Endodermal cell (in vitro differentiated cells): ENCODE results near the gene SPG7. TPM values are rescaled to one million over a fixed set of nuclear protein-coding genes. Genes with fewer than 3 reads are reported as not detected.

Source experiments
- DNase-seq: peaks from one replicate; pipeline ENCODE4 v3.0.0-alpha.2; 2017
- H3K27ac ChIP-seq: 2 replicates; pipeline ENCODE4 v1.5.1; 2013; ENCODE audit warnings: mild to moderate bottlenecking, low read depth, low read length, moderate library complexity
- H3K27me3 ChIP-seq: 2 replicates; pipeline ENCODE4 v1.6.1; 2013; ENCODE audit warnings: mild to moderate bottlenecking, low read length, moderate library complexity; ENCODE audit not compliant: insufficient read depth, control insufficient read depth, poor library complexity, severe bottlenecking
- H3K36me3 ChIP-seq: 2 replicates; pipeline ENCODE4 v1.7.0; 2013; ENCODE audit warnings: mild to moderate bottlenecking, low read length, moderate library complexity; ENCODE audit not compliant: control insufficient read depth, insufficient read depth
- H3K4me1 ChIP-seq: one replicate; pipeline ENCODE4 v1.7.0; 2013; ENCODE audit warnings: low read length; ENCODE audit not compliant: control insufficient read depth, insufficient read depth
- H3K4me3 ChIP-seq: 2 replicates; pipeline ENCODE4 v1.5.1; 2013; ENCODE audit warnings: mild to moderate bottlenecking, low read length, moderate library complexity
- H3K9ac ChIP-seq: 2 replicates; pipeline ENCODE4 v1.6.1; 2013; ENCODE audit warnings: mild to moderate bottlenecking, low read length, moderate library complexity; ENCODE audit not compliant: poor library complexity, severe bottlenecking; ENCODE audit errors: extremely low read depth
- H3K9me3 ChIP-seq: 2 replicates; pipeline ENCODE4 v1.6.1; 2013; ENCODE audit warnings: mild to moderate bottlenecking, low read length, moderate library complexity; ENCODE audit not compliant: control insufficient read depth
- H3K27ac Mint-ChIP-seq: 2 replicates; pipeline ENCODE4 v1.8.0; 2020; ENCODE audit warnings: mixed read lengths
- H3K27me3 Mint-ChIP-seq: 2 replicates; pipeline ENCODE4 v1.8.0; 2021; ENCODE audit warnings: mild to moderate bottlenecking, mixed read lengths; ENCODE audit not compliant: insufficient read depth
- H3K36me3 Mint-ChIP-seq: 2 replicates; pipeline ENCODE4 v1.8.0; 2020; ENCODE audit warnings: low read depth, mixed read lengths
- H3K4me1 Mint-ChIP-seq: 2 replicates; pipeline ENCODE4 v1.8.0; 2020; ENCODE audit warnings: mixed read lengths
- H3K4me3 Mint-ChIP-seq: 2 replicates; pipeline ENCODE4 v1.8.0; 2020; ENCODE audit warnings: mild to moderate bottlenecking, moderate library complexity, mixed read lengths
- H3K9me3 Mint-ChIP-seq: 2 replicates; pipeline ENCODE4 v1.8.0; 2020; ENCODE audit warnings: mild to moderate bottlenecking, mixed read lengths
- WGBS, 2 experiments: methylation state at CpG; one replicate each; pipeline versions ENCODE4 v1.1.5 to v1.1.7; 2013; ENCODE audit warnings: missing lambda C conversion rate in 2 of 2, mixed read lengths in 1 of 2; ENCODE audit not compliant: insufficient coverage in 1 of 2, insufficient read length in 1 of 2; 5-methylcytosine and 5-hydroxymethylcytosine counted together
- total RNA-seq, 2 donors: library from RNA; stranded (reverse); fragmentation: NEBNext Ultra II Directional in 1 of 2; extraction: Animal tissue kit (Norgen Biotek cat#: 25700) in 1 of 2; gene quantifications; 2 replicates in 1 of 2; 3 replicates in 1 of 2; pipeline ENCODE4 v1.2.1, GENCODE V29; 2021
- TF ChIP-seq, protein P1 (sequence below): fragments of 200-600 bp; sonication (generic); conservative IDR thresholded peaks from 2 replicates; pipeline ENCODE4 v1.5.0; 2021; ENCODE audit warnings: antibody characterized with exemption, mild to moderate bottlenecking

The SPG7 gene
- total RNA-seq, 2 donors from 2014 or later: 153 to 156 TPM

DNA sequence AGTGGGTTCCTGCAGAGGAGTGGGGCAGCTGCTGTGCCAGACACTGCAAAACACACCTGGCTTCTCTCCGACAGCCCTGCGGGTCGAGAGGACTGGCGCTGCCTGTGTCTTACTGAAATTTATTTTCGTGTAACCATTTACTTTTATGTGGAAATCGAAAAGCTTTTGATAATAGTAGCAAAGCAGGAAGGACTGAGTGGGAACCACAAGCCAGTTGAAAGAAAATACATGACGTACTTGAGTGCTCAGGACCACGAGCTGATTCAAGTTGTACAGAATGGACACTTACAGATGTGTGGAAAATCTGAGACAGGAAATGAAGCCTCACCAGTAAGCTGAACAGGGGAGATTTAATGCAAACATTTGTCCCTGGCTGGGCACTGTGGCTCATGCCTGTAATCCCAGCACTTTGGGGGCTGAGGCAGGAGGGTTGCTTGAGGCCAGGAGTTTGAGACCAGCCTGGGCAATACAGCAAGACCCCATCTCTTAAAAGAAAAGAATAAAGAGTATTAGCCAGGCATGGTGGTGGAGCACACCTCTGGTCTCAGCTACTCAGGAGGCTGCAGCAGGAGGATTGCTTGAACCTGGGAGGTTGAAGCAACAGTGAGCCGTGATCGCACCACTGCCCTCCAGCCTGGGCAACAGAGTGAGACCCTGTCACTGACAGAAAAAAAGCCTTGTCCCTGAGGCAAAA, 41.0 kb downstream of the SPG7 start:
- H3K36me3 Mint-ChIP-seq: peaks cover 77% of the 10 kb centered on the region
- DNase-seq: no peak
- Histone ChIP-seq H3K27me3 (no peaks in the 10 kb centered on the region), H3K9ac (no peak overlapping the region), H3K4me3 (no peak overlapping the region), H3K36me3 (peaks cover 60% of the 10 kb centered on the region), H3K4me1 (no peaks in the 10 kb centered on the region), H3K27ac (no peak overlapping the region), H3K9me3 (no peaks in the 10 kb centered on the region)
- no peak overlapping the region for H3K27ac Mint-ChIP-seq
- H3K27me3 Mint-ChIP-seq: no peaks in the 10 kb centered on the region
- peaks cover 2% of the 10 kb centered on the region for H3K4me1 Mint-ChIP-seq
- TF ChIP-seq, protein P1, sequence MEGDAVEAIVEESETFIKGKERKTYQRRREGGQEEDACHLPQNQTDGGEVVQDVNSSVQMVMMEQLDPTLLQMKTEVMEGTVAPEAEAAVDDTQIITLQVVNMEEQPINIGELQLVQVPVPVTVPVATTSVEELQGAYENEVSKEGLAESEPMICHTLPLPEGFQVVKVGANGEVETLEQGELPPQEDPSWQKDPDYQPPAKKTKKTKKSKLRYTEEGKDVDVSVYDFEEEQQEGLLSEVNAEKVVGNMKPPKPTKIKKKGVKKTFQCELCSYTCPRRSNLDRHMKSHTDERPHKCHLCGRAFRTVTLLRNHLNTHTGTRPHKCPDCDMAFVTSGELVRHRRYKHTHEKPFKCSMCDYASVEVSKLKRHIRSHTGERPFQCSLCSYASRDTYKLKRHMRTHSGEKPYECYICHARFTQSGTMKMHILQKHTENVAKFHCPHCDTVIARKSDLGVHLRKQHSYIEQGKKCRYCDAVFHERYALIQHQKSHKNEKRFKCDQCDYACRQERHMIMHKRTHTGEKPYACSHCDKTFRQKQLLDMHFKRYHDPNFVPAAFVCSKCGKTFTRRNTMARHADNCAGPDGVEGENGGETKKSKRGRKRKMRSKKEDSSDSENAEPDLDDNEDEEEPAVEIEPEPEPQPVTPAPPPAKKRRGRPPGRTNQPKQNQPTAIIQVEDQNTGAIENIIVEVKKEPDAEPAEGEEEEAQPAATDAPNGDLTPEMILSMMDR: no peak
- no peak overlapping the region for H3K4me3 Mint-ChIP-seq
- WGBS, 2 experiments: 93 to 96% methylated on average over 10 of the region's 10 CpGs
- H3K9me3 Mint-ChIP-seq: no peaks in the 10 kb centered on the region

DNA sequence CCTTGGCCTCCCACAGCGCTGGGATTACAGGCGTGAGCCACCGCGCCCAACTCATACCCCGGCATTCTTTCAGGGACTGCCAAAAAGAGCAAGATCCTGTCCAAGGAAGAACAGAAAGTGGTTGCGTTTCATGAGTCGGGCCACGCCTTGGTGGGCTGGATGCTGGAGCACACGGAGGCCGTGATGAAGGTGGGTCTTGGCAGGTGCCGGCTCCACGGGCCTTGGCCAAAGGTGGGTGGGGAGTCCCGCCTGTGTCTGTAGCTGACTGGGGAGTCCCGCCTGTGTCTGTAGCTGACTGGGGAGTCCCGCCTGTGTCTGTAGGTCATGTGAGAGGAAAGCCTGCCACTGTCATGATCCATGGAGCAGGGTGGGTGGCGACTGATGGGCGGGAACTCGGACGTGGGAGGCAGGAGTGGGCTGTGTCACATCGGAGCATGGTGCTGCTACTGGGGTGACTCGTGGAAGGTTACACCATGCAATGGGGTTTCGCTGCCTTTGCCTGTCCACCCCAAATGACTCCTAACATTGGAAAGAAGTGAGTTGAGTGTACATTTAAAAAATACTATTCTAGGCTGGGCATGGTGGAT, 42.3 kb downstream of the SPG7 start:
- Mint-ChIP-seq H3K36me3 (peaks cover 68% of the 10 kb centered on the region), H3K27me3 (no peaks in the 10 kb centered on the region), H3K4me3 (no peak overlapping the region), H3K27ac (no peak overlapping the region), H3K4me1 (peaks cover 2% of the 10 kb centered on the region), H3K9me3 (no peaks in the 10 kb centered on the region)
- Histone ChIP-seq H3K36me3 (peaks cover 57% of the 10 kb centered on the region), H3K4me1 (no peaks in the 10 kb centered on the region), H3K4me3 (no peak overlapping the region), H3K9ac (no peak overlapping the region), H3K27me3 (no peaks in the 10 kb centered on the region), H3K9me3 (no peaks in the 10 kb centered on the region), H3K27ac (no peak overlapping the region)
- WGBS, 2 experiments: 95 to 97% methylated on average over 16 to 22 of the region's 22 CpGs
- TF ChIP-seq, protein P1: no peak
- DNase-seq: no peak

DNA sequence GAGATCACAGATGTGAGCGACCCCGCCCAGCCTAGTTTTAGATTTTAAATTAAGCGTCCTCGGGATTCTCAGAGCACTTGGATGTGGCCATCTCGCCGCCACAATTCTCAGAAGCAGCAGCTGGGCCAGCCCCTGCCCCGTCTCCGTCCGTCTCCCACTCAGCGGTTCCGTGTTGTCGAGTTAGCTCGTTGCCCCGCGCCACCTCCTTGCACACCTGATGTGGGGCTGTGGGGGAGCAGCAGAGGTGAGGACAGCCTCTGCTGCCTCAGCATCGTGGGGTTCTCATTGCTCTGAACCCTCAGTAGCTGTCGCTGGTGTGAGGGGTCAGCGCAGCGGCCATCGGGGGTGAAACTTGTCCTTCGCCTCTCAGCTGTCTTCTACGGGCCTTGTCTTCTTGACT, 44.1 kb downstream of the SPG7 start:
- H3K27me3 Mint-ChIP-seq: no peaks in the 10 kb centered on the region
- peak overlapping the region; percentile 21 for H3K27ac Mint-ChIP-seq
- TF ChIP-seq, protein P1: no peak
- H3K4me1 Mint-ChIP-seq: no peaks in the 10 kb centered on the region
- no peak overlapping the region for H3K9ac ChIP-seq
- H3K27ac ChIP-seq: no peak overlapping the region
- H3K4me1 ChIP-seq: no peaks in the 10 kb centered on the region
- no peak overlapping the region for H3K4me3 ChIP-seq
- H3K27me3 ChIP-seq: no peaks in the 10 kb centered on the region
- 95 to 99% methylated on average over 13 to 22 of the region's 22 CpGs for WGBS, 2 experiments
- H3K36me3 Mint-ChIP-seq: peaks cover 72% of the 10 kb centered on the region
- H3K9me3 Mint-ChIP-seq: no peaks in the 10 kb centered on the region
- no peak overlapping the region for H3K4me3 Mint-ChIP-seq
- no peak for DNase-seq
- H3K9me3 ChIP-seq: no peaks in the 10 kb centered on the region
- H3K36me3 ChIP-seq: peaks cover 68% of the 10 kb centered on the region
